B cell (primary cell): ENCODE results near the gene PTPN21. TPM values are rescaled to one million over a fixed set of nuclear protein-coding genes. Genes with fewer than 3 reads are reported as not detected.

Source experiments
- ATAC-seq: fragments of 200-7000 bp; cut with Tn5 transposase; one replicate; pipeline ENCODE4 v1.10.0; 2021; ENCODE audit warnings: low read depth, mild to moderate bottlenecking, moderate number of reproducible peaks, moderate library complexity
- CTCF ChIA-PET: fragments of 350-600 bp; sonication (Branson Sonifier 250); formaldehyde crosslinking; loops from one replicate; lab custom pipeline; 2021; ENCODE audit warnings: antibody characterized with exemption, inconsistent platforms; lab: Charles Lee
- POLR2A ChIA-PET: fragments of 350-600 bp; sonication (Branson Sonifier 250); formaldehyde crosslinking; loops from one replicate; lab custom pipeline; 2021; ENCODE audit warnings: antibody characterized with exemption; lab: Charles Lee
- DNase-seq: peaks from one replicate; pipeline ENCODE4 v3.0.0; 2013
- H2AFZ ChIP-seq: 2 replicates; pipeline ENCODE4 v1.6.1; 2012; ENCODE audit warnings: mild to moderate bottlenecking, low read depth, low read length; ENCODE audit not compliant: insufficient read depth, poor library complexity, severe bottlenecking
- H3K27ac ChIP-seq, 2 donors: 1 replicate in 1 of 2; 2 replicates in 1 of 2; pipeline ENCODE4 v1.5.1; 2012 to 2013; ENCODE audit warnings: low read length in 2 of 2, mild to moderate bottlenecking in 2 of 2, moderate library complexity in 1 of 2
- H3K27me3 ChIP-seq, 4 experiments: fragments of 200-600 bp in 1 of 4; sonication (generic) in 1 of 4; replicated peaks in 1 of 4; 1 replicate in 2 of 4; 2 replicates in 2 of 4; pipeline versions ENCODE4 v1.6.1 to v1.7.0; 2013 to 2016; ENCODE audit warnings: low read length in 3 of 4, mild to moderate bottlenecking in 2 of 4, mixed read lengths in 1 of 4, moderate library complexity in 1 of 4; ENCODE audit not compliant: insufficient read depth in 4 of 4, control insufficient read depth in 3 of 4; ENCODE audit errors: control extremely low read depth in 1 of 4
- H3K36me3 ChIP-seq, 2 experiments: replicated peaks in 1 of 2; 1 replicate in 1 of 2; 2 replicates in 1 of 2; pipeline versions ENCODE4 v1.6.1 to v1.7.1; 2013; ENCODE audit warnings: low read length in 1 of 2; ENCODE audit not compliant: insufficient read depth in 2 of 2, control insufficient read depth in 1 of 2; ENCODE audit errors: control extremely low read depth in 1 of 2, extremely low read depth in 1 of 2
- H3K4me1 ChIP-seq, 2 donors: fragments of 200-600 bp in 1 of 2; sonication (generic) in 1 of 2; 1 replicate in 1 of 2; 2 replicates in 1 of 2; pipeline versions ENCODE4 v1.5.1 to v1.6.1; 2013 to 2017; ENCODE audit warnings: low read length in 2 of 2; ENCODE audit not compliant: control insufficient read depth in 2 of 2, insufficient read depth in 2 of 2
- H3K4me2 ChIP-seq: replicated peaks from 2 replicates; pipeline ENCODE3; 2012; ENCODE audit warnings: mild to moderate bottlenecking, low read depth, low read length; ENCODE audit not compliant: poor library complexity, severe bottlenecking
- H3K4me3 ChIP-seq, 5 experiments: fragments of 200-600 bp in 1 of 5; sonication (generic) in 1 of 5; 1 replicate in 3 of 5; 2 replicates in 2 of 5; pipeline versions ENCODE4 v1.5.1 to v1.7.0; 2011 to 2016; ENCODE audit warnings: low read length in 4 of 5, mild to moderate bottlenecking in 4 of 5, low read depth in 2 of 5, control low read depth in 1 of 5, moderate library complexity in 1 of 5; ENCODE audit not compliant: insufficient read depth in 1 of 5; ENCODE audit errors: control extremely low read depth in 1 of 5, extremely low read depth in 1 of 5
- H3K79me2 ChIP-seq: fragments of 200-600 bp; sonication (generic); one replicate; pipeline ENCODE4 v1.6.0; 2016; ENCODE audit warnings: low read length; ENCODE audit not compliant: control insufficient read depth, insufficient read depth
- H3K9ac ChIP-seq: fragments of 200-600 bp; sonication (generic); 2 replicates; pipeline ENCODE4 v1.6.1; 2017; ENCODE audit warnings: mild to moderate bottlenecking, low read length, moderate library complexity
- H3K9me3 ChIP-seq, 3 donors: one replicate each; pipeline versions ENCODE4 v1.6.1 to v1.7.1; 2013; ENCODE audit warnings: low read length in 2 of 3; ENCODE audit not compliant: control insufficient read depth in 2 of 3, insufficient read depth in 1 of 3; ENCODE audit errors: control extremely low read depth in 1 of 3
- H4K20me1 ChIP-seq: 2 replicates; pipeline ENCODE4 v1.6.0; 2012; ENCODE audit warnings: mild to moderate bottlenecking, low read length; ENCODE audit not compliant: insufficient read depth, control insufficient read depth, poor library complexity, severe bottlenecking
- H3K27ac Mint-ChIP-seq: one replicate; pipeline ENCODE4 v1.8.0; 2021; ENCODE audit warnings: mixed read lengths
- H3K27me3 Mint-ChIP-seq: one replicate; pipeline ENCODE4 v1.8.0; 2021; ENCODE audit warnings: mixed read lengths
- H3K4me1 Mint-ChIP-seq: one replicate; pipeline ENCODE4 v1.8.0; 2021; ENCODE audit warnings: mixed read lengths
- H3K4me3 Mint-ChIP-seq: one replicate; pipeline ENCODE4 v1.8.0; 2021; ENCODE audit warnings: mixed read lengths
- H3K9me3 Mint-ChIP-seq: one replicate; pipeline ENCODE4 v1.8.0; 2022; ENCODE audit warnings: mixed read lengths; ENCODE audit not compliant: insufficient read depth
- EZH2 ChIP-seq: IDR thresholded peaks from 2 replicates; pipeline ENCODE4 v1.6.1; 2012; ENCODE audit warnings: borderline replicate concordance, low read depth, mild to moderate bottlenecking, moderate library complexity, low read length; ENCODE audit not compliant: insufficient read depth, poor library complexity, severe bottlenecking
- WGBS: methylation state at CpG from one replicate; pipeline ENCODE4 v1.1.5; 2013; ENCODE audit warnings: missing lambda C conversion rate; ENCODE audit not compliant: insufficient coverage; 5-methylcytosine and 5-hydroxymethylcytosine counted together
- intact Hi-C: fragments of 100-400 bp; cut with micrococcal nuclease; formaldehyde crosslinking; loops from one replicate; pipeline ENCODE4 v1.10.0; 2022
- polyA plus RNA-seq: library from polyadenylated mRNA; depleted of rRNA; stranded (reverse); fragments of >200 nt; gene quantifications from 2 replicates; pipeline ENCODE4 v1.2.3, GENCODE V29; 2012
- total RNA-seq, 2 donors: library from RNA; stranded (reverse); fragments of 120-200 nt in 1 of 2; gene quantifications; 1 replicate in 1 of 2; 2 replicates in 1 of 2; pipeline versions ENCODE4 v1.2.3 to v1.2.4, GENCODE V29; 2013 to 2022
- TF ChIP-seq, protein P1 (sequence below): fragments of 200-600 bp; IDR thresholded peaks from one replicate; pipeline ENCODE4 v1.8.0; 2022; ENCODE audit warnings: antibody characterized with exemption, mild to moderate bottlenecking

PTPN21 gene
- total and polyA plus RNA-seq, 2 donors (not counting 1 experiment from before 2014, with no cell fraction given), result not detected

DNA sequence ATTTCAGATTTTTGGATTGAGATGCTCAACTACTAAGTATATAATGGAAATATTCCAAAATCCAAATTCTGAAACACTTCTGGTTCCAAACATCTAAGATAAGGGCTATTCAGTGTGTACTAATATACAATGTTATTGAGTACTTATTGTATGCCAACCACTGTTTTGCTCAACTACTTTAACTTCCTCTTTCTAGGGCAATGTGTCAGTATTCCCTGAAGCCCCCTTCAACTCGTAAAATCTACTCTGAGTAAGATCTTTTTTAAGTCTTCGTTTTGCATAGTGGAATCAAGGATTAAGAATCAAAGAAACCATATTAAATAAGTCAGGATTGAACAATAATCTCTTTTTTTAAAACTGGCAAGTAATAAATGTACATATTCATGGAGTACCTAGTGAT is 123.8 kb downstream of the PTPN21 start:
- no peak for ATAC-seq
- Mint-ChIP-seq H3K27ac (no peak overlapping the region), H3K27me3 (no peaks in the 10 kb centered on the region), H3K4me3 (no peak overlapping the region), H3K9me3 (no peaks in the 10 kb centered on the region), H3K4me1 (no peaks in the 10 kb centered on the region)
- Histone ChIP-seq H3K27me3 (no peaks in the 10 kb centered on the region), H3K36me3 (no peaks in the 10 kb centered on the region), H3K4me1 (no peaks in the 10 kb centered on the region), H3K4me3 (no peak overlapping the region), H3K9ac (no peak overlapping the region), H3K79me2 (no peaks in the 10 kb centered on the region), H4K20me1 (no peaks in the 10 kb centered on the region), H3K9me3 (no peaks in the 10 kb centered on the region), H3K4me2 (no peak overlapping the region), H2AFZ (no peak overlapping the region), H3K27ac (no peak overlapping the region)
- no peak for TF ChIP-seq EZH2
- TF ChIP-seq, protein P1, sequence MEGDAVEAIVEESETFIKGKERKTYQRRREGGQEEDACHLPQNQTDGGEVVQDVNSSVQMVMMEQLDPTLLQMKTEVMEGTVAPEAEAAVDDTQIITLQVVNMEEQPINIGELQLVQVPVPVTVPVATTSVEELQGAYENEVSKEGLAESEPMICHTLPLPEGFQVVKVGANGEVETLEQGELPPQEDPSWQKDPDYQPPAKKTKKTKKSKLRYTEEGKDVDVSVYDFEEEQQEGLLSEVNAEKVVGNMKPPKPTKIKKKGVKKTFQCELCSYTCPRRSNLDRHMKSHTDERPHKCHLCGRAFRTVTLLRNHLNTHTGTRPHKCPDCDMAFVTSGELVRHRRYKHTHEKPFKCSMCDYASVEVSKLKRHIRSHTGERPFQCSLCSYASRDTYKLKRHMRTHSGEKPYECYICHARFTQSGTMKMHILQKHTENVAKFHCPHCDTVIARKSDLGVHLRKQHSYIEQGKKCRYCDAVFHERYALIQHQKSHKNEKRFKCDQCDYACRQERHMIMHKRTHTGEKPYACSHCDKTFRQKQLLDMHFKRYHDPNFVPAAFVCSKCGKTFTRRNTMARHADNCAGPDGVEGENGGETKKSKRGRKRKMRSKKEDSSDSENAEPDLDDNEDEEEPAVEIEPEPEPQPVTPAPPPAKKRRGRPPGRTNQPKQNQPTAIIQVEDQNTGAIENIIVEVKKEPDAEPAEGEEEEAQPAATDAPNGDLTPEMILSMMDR, result no peak
- WGBS, result no CpG with 5 or more reads among the region's 2 CpGs
- intact Hi-C loops, result no loop called here
- POLR2A ChIA-PET, result no interaction called here
- no peak for DNase-seq
- CTCF ChIA-PET, result no interaction called here

DNA sequence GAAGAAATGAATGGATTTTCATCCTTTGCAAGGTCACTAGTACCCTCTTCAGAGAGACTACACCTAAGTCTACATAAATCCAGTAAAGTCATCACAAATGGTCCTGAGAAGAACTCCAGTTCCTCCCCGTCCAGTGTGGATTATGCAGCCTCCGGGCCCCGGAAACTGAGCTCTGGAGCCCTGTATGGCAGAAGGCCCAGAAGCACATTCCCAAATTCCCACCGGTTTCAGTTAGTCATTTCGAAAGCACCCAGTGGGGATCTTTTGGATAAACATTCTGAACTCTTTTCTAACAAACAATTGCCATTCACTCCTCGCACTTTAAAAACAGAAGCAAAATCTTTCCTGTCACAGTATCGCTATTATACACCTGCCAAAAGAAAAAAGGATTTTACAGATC is 128.5 kb downstream of the PTPN21 start:
- Histone ChIP-seq H3K27me3 (no peaks in the 10 kb centered on the region), H3K9me3 (no peaks in the 10 kb centered on the region), H3K9ac (no peak overlapping the region), H3K4me1 (no peaks in the 10 kb centered on the region), H3K4me2 (no peak overlapping the region), H2AFZ (no peak overlapping the region), H3K79me2 (no peaks in the 10 kb centered on the region), H4K20me1 (no peaks in the 10 kb centered on the region), H3K27ac (no peak overlapping the region), H3K36me3 (no peaks in the 10 kb centered on the region), H3K4me3 (no peak overlapping the region)
- H3K9me3 Mint-ChIP-seq, result no peaks in the 10 kb centered on the region
- H3K4me3 Mint-ChIP-seq, result no peak overlapping the region
- no peak overlapping the region for H3K27ac Mint-ChIP-seq
- no peaks in the 10 kb centered on the region for H3K27me3 Mint-ChIP-seq
- CTCF ChIA-PET, result no interaction called here
- no peak for DNase-seq
- H3K4me1 Mint-ChIP-seq, result no peaks in the 10 kb centered on the region
- 90% methylated on average over 5 of the region's 7 CpGs for WGBS
- POLR2A ChIA-PET, result no interaction called here
- no peak for ATAC-seq
- TF ChIP-seq, protein P1, result no peak
- TF ChIP-seq EZH2, result no peak
- intact Hi-C loops, result no loop called here
